Measurements from ENCODE around the gene SUN5. TPM values are rescaled to one million over a fixed set of nuclear protein-coding genes. Genes with fewer than 3 reads are reported as not detected.

SUN5 gene
- polyA plus RNA-seq, 3 donors: not detected

DNA sequence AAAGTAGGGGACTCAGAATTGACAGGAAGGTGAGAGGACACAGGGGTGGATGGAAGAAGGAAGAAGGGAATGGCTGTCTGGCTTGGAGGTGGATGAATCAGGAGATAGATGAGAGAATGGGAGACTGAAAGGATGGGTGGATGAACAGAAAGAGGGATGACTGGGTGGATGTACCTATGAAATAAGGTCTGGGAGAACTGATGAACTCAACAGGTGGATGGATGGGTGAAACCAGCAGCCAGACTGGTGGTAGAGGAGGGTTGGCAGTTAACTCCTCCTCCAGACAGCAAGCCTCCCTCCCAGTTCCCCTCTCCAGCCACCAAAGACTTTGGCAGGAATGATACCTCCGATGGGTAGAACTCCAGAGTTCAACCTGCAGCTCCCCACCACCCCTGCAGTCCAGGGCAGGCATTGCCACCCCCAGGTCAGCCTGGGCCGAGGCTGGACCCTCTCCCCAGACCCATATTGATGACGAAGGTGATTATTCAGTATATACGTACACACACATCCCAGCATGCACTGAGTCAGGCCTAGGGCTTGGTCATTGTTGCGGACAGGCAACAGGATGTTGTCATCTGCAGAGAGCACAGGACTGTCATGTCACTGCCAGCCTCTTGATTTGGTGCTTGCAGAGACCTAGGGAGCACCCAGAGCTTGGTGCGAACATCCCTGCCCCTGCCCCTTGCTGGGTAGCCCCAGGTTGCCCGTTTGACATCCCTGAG, 2.0 kb downstream of the SUN5 start:
- DNase-seq (ENCODE audit: extremely low read depth in 1 of 11, low read depth in 9 of 11, low spot score in 4 of 11): no peak

DNA sequence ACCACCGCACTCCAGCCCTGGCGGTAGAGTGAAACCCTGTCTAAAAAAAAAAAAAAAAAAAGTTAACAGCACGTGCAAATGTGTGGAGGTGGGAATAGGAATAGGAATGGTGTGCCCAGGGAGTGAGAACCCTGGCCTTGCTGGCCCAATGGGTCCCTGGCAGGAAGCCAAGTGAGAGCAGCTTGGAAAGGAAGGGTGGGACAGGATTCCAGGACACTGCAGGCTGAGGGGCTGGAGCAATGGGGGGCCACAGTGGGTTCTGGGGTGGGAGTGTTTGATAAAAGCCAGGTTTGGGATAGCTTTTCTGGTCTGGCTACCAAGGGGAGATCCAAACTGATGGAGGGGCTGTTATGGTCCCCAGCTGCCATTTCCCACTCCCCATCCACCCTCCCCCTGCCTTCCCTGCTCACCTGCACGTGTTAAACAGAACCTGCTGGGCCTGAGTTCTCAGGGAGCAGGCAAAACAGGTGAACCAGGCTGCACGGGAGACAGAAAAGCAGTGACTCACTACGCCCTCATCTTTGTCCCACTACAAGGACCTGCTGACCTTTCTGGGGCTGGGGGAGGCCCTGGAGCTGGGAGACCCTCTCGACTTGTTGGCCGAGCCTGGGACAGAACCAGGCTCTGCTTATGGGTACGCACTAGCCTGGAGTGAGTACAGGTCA, 3.3 kb downstream of the SUN5 start:
- DNase-seq (ENCODE audit: extremely low read depth in 1 of 11, low read depth in 9 of 11, low spot score in 4 of 11): no peak

DNA sequence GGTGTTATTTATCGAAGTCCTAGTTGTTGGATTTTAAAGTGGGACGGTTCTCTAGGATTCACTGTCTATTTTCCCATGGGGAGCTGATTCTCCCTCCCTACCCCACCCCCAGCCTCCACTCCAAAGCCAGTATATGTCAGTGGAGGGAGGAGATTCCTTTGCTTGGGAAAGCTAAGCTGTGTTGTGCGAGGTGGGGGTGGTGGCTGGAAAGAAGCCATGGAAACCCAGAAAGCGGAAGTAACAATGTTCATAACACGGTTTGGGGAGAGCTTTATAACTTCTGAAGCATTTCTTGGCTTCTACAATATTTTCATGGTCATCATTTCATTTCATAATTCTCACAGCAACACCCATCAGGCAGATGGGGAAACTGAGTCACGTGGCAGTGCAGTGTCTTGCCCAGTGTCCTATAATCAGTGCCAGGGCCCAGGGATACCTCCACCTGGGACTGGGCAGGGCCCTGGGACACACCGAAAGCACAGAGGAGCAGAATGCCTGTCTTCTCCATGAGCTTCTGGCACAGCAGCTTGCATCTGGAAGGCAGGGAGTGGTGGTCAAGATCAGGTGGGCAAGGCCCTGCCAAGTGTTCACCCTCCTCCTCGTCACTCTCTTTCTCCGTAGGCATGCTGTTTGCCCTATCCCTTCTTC, 4.5 kb downstream of the SUN5 start:
- no peak for DNase-seq (ENCODE audit: extremely low read depth in 1 of 11, low read depth in 9 of 11, low spot score in 4 of 11)

DNA sequence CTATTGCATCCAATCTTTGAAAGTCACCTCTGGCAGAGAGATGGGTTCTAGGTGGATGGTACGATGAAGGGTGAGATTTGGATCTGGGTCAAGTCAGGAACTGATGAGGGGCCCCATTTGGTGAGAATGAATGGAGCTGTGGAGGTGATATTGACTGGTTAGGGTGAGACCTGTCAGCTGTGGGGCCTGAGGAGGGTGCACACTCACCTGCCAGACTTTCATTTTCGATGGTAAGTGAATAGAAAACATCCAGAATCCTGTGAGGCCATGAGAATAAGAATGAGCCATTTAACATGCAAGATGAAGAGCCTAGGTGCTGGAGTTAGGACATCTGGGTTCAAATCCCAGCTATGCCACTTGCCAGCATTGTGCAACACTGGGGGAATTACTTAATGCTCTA, 6.8 kb downstream of the SUN5 start:
- no peak for DNase-seq (ENCODE audit: extremely low read depth in 1 of 11, low read depth in 9 of 11, low spot score in 4 of 11)

DNA sequence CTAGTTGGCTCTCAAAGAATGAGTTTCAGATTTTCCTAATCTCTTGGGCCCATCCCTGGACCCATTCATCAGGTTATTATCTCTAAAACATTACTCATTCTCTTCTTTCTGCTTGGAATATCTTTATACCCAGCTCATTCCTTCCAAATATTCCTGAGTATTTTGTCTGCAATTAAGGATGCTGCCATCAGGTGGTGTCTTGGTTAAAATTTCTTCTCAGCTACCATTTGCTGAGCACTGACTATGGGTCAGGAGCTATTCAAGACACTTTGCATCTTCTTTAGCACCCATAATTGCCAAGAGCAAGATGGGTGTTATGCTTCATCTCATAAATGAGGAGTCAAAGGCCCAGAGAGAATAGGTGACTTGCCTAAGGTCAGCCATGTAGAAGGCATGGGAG, 8.4 kb downstream of the SUN5 start:
- DNase-seq (ENCODE audit: extremely low read depth in 1 of 11, low read depth in 9 of 11, low spot score in 4 of 11): no peak

DNA sequence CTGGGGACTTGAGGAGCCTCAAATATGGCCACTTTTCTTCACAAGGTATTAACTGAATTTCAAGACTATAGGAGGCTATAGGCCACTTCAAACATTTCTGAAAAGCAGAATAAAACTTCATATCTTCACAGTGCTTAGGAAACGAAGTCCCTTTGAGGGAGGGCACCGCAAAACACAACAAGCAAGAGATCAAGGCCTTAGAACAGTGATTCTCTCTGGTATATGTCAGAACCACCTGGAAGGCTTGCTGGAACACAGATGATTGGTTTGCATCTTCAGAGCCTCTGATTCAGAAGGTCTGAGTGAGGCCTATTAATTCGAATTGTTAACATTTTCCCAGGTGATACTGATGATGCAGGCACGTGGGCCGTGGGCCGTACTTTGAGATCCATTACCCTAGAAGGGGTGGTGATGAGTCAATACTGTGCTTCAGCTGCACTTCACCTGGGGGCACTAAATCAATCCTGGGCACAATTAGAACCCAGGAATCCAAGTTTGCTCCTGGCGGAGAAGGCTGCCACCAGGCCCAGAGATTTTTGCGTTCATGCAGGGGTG, 10.7 kb downstream of the SUN5 start:
- DNase-seq (ENCODE audit: extremely low read depth in 1 of 11, low read depth in 9 of 11, low spot score in 4 of 11): no peak

DNA sequence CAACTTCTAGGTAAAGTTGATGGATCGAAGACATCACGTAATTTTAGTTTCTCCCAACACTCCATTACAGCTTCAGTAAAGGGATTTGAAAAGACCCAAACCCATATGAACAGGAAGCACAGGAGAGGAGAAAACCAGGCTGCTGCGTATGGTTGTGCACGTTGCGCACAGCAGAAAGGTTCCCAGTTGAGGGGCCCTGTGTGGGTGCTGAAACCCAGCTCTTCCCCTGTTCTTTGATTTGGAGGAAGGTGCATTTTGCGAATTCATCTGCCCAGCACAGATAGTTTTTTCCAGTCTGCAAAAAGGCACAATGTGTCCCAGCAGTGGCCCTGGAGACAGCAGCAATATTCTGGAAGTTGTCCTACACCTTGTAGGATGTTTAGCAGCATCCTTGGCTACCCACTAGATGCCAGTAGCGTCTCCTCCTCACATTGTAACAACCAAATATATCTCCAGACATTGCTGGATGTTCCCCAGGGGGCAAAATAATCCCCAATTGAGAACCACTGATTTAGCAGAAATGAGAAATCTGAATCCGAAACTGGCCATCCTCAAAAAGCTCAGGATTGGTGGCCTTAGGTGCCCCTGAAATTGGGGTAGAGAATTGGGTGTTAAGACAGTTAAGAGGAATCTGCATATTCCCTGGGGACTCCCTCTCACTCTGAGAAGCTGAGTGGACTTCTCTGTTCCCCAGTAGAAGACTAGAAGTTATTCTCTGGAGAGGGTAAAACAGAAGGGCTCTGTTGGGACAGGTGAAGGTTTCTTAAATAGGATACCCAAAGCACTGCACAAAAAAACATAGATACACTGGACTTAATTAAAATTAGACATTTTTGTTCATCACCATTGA, 12.2 kb downstream of the SUN5 start:
- no peak for DNase-seq (ENCODE audit: extremely low read depth in 1 of 11, low read depth in 9 of 11, low spot score in 4 of 11)

DNA sequence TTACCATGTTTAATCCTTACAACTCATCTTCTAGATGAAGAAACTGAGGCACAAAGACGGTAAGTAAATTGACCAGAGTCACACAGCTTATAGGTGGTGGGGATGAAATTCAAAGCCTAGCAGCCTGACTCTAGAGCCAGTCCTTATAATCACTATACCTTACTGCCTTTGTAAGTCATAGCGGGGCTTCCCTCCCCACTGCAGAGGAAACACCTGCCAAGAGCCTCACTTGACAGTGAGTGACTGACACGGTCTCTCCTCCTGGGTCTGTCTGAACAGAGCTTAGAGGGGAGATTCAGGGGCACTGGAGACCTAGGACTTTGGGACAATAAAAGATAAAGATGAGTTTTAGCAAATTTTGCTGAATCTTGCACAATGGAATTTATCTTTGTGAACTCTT, 12.8 kb downstream of the SUN5 start:
- no peak for DNase-seq (ENCODE audit: extremely low read depth in 1 of 11, low read depth in 9 of 11, low spot score in 4 of 11)

DNA sequence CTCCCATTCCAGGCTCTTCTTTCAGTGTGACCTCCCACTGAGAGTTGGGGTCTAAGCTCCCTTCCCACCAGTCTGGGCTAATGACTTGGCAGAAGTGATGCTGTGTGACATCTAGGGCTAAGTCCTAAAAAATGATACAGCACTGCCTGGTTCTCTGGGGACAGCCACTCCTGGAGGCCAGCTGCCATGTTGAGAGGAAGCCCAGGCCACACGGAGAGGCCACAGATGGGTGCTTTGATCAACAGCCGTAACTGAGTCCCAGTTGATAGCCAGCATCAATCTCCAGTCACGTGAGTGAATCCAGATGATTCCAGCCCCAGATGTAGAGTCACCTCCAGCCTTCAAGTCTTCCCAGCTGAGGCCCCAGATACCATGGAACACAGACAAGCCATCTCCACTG, 13.8 kb downstream of the SUN5 start:
- DNase-seq (ENCODE audit: extremely low read depth in 1 of 11, low read depth in 9 of 11, low spot score in 4 of 11): no peak

DNA sequence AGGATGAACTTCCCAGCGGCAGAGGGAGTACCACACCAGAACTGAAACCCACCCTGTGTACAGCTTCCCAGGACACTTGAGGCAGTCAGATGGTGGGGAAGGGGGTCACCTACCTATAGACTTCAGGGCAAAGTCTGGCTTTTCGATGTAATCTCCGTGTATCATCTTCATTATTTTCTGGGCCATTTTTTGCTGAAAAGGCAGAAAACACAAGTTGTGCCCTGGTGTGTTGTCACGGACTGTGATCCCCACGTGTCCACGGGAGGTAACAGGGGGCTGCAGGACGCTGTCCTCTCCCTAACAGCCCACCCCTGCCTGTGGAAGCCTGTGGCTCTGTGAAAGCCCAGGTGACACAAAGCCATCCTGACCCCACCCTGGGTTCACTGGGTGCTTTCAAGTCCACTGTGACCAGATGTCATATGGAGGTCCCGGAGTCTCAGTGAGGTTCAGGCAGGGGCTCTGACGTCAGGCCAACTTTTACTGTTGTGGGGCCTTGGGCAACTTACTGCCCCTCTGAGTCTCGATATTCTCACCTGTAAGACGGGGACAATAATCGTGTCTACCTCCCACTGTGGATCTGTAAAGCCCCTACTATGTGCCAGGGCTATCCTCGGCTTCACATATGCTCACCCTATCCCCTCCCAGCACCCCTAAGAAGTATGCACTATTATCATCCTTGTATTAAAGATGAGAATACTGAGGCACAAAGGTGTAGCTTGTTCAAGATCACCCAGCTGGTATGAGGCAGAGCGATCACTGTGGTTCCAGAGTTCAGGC, 14.5 kb downstream of the SUN5 start:
- no peak for DNase-seq (ENCODE audit: extremely low read depth in 1 of 11, low read depth in 9 of 11, low spot score in 4 of 11)

DNA sequence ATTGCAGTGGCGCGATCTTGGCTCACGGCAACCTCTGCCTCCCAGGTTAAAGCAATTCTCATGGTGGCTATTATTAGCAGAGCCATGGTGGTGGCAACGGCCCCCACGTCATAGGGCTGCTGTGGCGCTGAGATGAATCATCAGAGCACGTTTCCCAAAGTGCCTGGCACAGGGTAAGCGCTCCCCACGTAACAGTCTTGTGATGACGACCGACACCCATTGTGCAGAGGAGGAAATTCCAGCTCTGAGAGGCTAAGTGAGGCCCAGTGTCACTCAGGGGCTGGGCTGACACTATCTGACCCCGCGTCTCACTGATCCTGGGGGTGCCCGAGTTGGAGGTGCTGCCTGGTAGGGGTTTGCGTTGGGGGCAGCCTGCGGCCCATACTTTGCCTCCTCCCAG, 16.2 kb downstream of the SUN5 start:
- DNase-seq (ENCODE audit: extremely low read depth in 1 of 11, low read depth in 9 of 11, low spot score in 4 of 11): no peak

DNA sequence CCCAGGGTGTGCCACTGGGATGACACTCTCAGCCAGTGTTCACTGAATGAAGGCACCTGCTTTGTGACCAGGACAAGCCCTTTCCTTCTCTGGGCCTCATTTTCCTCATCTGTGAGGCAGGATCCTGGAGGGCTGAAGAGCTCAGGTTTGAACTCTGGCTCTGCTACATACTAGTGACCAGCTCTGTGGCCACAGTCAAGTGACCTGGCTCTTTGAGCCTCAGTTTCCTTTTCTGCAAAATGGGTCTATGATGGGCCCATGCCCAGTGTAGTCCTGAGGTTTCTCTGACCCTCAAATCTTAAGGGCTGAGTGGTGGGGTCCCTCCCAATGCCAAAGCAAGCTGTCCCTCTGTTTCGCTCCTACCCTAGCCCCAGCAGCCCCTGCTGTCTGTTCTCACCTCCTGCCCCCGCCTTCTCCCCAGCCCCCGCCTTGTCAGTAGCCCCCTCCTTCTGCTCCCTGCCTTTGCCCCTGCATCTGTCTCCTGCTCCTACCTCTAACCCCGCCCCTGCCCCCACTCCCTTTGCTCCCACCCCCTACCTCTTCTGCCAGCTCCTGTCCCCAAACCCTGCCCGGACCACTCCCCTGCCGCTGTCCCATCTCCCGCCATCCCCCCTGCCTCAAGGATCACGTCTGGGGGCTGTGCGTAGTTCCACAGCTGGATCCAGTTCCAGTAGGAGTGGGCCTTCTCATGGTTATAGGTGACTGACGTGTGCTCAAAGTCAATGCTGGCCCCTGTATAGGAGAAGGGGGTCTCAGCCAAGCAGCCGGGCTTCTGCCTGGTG, 17.0 kb downstream of the SUN5 start:
- DNase-seq (ENCODE audit: extremely low read depth in 1 of 11, low read depth in 9 of 11, low spot score in 4 of 11): no peak

DNA sequence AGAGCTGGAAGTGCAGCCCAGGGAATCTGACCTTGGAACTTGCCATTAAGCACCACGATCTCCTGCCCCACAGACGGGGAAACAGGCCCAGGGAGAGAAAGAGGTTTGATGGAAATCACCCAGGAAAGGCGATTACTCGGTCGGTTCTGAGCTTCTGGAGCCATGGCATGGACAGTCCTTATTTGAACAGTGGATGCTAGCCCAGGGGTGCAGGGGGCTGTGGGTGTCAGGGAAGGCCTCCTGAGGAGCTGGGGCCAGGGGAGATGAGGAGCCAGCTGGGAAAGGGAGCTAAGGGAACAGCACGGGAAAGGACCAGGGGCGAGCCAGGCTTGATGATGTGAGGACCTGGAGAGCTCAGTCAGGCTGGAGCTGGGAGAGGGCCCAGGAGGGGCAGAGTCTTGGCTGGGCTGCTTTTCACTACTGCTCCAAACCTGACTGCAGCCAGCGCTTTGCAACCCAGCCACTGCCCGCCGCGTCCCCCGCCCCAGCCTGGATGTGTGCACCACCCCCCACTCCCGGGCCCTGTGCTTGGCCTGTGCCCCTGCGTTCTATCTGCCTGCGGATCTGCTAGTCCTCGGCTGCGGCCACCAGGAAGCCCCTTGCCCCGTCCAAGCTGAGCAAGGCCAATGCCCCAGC, 17.8 kb downstream of the SUN5 start:
- no peak for DNase-seq (ENCODE audit: extremely low read depth in 1 of 11, low read depth in 9 of 11, low spot score in 4 of 11)

DNA sequence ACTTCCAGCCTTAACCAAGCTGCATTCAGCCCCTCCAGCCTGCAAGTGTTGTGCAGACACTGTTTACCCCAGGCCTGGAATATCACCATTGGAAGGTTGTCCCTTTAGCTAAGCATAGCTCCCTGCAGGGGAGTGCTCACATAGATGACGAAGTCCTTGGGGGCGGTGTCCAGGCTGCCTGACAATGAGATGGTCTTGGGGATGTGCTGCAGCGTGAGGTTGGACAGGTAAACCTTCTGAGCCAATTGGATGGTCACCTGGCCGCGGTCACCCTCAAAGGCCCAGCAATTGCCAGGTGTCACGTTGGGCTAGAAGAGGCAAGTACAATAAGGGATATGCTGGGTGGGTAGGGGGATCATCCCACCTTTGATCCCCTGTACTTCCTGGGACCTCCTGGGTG, 18.6 kb downstream of the SUN5 start:
- no peak for DNase-seq (ENCODE audit: extremely low read depth in 1 of 11, low read depth in 9 of 11, low spot score in 4 of 11)

DNA sequence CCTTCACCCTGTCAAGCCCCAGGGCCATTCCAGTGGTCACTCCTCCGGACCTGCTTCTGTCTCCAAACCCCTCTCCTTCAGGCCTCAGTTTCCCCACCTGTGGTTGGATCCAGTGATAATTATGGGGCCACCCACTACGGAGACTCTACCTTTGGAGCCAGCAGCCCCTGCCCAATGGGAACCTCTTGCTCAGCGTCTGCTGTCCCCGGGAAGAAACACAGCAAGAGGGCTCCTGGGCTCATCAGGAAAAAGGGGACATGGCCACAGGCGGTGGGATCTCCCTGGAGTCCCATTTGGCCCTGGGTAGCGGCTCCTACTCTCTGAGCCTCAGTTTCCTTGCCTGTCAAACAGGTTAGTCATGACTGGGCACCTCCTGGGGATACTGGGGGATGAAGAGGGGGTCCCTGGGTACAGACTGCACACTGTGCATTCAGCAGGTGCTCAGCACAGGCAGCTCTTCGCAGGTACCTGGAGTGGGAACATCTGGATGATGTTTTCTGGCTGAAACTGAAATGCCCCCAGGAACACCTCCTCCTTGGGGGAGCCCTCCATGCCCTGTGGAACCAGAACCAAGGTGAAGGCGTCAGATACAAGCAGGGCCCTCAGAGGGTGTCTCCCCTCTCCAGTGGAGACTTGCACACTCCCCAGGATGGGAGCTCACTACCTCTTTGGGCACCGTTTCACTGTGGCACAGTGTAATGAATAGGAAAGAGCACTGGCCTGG, 19.4 kb downstream of the SUN5 start:
- no peak for DNase-seq (ENCODE audit: extremely low read depth in 1 of 11, low read depth in 9 of 11, low spot score in 4 of 11)

DNA sequence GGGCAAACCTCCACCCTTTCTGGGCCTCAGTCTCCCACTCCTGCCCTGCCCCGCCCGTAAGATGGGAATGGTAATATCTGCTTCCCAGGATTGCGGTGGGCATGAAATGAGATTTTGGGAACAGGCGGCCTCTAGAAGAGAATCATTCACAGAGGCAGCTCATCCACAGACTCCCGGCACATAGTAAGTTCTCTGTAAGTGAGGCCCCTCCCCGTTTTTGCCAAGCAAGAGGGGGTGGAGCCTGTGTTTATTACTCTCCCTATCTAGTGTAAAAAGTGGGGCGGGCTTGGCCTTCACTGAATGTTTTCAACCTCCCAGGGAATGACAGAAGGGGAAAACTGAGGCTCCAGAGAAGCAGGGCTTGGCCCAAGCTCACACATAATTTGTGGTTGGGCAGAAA, 20.0 kb downstream of the SUN5 start:
- no peak for DNase-seq (ENCODE audit: extremely low read depth in 1 of 11, low read depth in 9 of 11, low spot score in 4 of 11)
